Suprapubic skin (tissue), 4 donors: ENCODE data around the gene PUM2. TPM values are rescaled to one million over a fixed set of nuclear protein-coding genes. Genes with fewer than 3 reads are reported as not detected.

Source experiments
- DNase-seq, 2 donors: peaks; one replicate each; pipeline ENCODE4 v3.0.0-alpha.2; 2019; ENCODE audit warnings: low spot score in 2 of 2
- H3K27ac ChIP-seq: fragments of 200-600 bp; sonication (generic); one replicate; pipeline ENCODE4 v1.5.1; 2019
- H3K27me3 ChIP-seq: fragments of 200-600 bp; sonication (generic); one replicate; pipeline ENCODE4 v1.5.1; 2019
- H3K36me3 ChIP-seq: fragments of 200-600 bp; sonication (generic); one replicate; pipeline ENCODE4 v1.5.1; 2019
- H3K4me1 ChIP-seq: fragments of 200-600 bp; sonication (generic); one replicate; pipeline ENCODE4 v1.5.1; 2019
- H3K4me3 ChIP-seq: fragments of 200-600 bp; sonication (generic); one replicate; pipeline ENCODE4 v1.5.1; 2019; ENCODE audit warnings: mild to moderate bottlenecking
- H3K9me3 ChIP-seq: fragments of 200-600 bp; sonication (generic); one replicate; pipeline ENCODE4 v1.5.1; 2019
- CTCF ChIP-seq, 2 donors: fragments of 200-600 bp in 1 of 2; fragments of 450-650 bp in 1 of 2; sonication (generic) in 1 of 2; IDR thresholded peaks; one replicate each; pipeline ENCODE4 v1.5.1; 2016 to 2019; ENCODE audit warnings: antibody characterized with exemption in 2 of 2, mild to moderate bottlenecking in 1 of 2, moderate library complexity in 1 of 2
- EP300 ChIP-seq: sonication (generic); formaldehyde crosslinking; IDR thresholded peaks from one replicate; pipeline ENCODE4 v1.6.1; 2017; ENCODE audit warnings: antibody characterized with exemption
- POLR2A ChIP-seq, 2 donors: fragments of 450-650 bp; IDR thresholded peaks; one replicate each; pipeline ENCODE4 v1.6.1; 2017; ENCODE audit warnings: antibody characterized with exemption in 2 of 2, mild to moderate bottlenecking in 2 of 2, moderate library complexity in 2 of 2
- POLR2AphosphoS5 ChIP-seq, 3 donors: sonication (generic); formaldehyde crosslinking; IDR thresholded peaks; one replicate each; pipeline ENCODE4 v1.6.1; 2017; ENCODE audit warnings: antibody characterized with exemption in 3 of 3
- whole genome bisulfite sequencing: methylation state at CpG from one replicate; pipeline ENCODE4 v1.1.5; 2018; 5-methylcytosine and 5-hydroxymethylcytosine counted together
- total RNA-seq, 4 donors: library from RNA; depleted of rRNA; stranded (reverse); fragments of >200 nt; gene quantifications; one replicate each; pipeline ENCODE4 v1.1.0, GENCODE V29; 2016

PUM2 gene
- total RNA-seq, 4 donors from 2014 or later, result 78.9 to 108 (median 99.0) TPM

- no peaks in the 10 kb centered on the region for H3K27me3 ChIP-seq
- TF ChIP-seq POLR2A (IDR thresholded peaks at IDR 0.05), result no peak
- no peak for TF ChIP-seq EP300
- no peak for TF ChIP-seq POLR2AphosphoS5 (IDR thresholded peaks at IDR 0.05)
- TF ChIP-seq CTCF (IDR thresholded peaks at IDR 0.05), result no peak
- H3K4me1 ChIP-seq, result peaks cover 8% of the 10 kb centered on the region
- no peak overlapping the region for H3K4me3 ChIP-seq
- WGBS, result 83% methylated on average over 9 of the region's 9 CpGs
- DNase-seq, result no peak
- H3K9me3 ChIP-seq, result no peaks in the 10 kb centered on the region
- H3K27ac ChIP-seq, result no peak overlapping the region
- no peaks in the 10 kb centered on the region for H3K36me3 ChIP-seq
Measured at GRCh38 chr2:20396356-20397000, 45.8 kb upstream of the PUM2 start.

GRCh38 chr2:20393986-20394385, 43.3 kb upstream of the PUM2 start:
- H3K9me3 ChIP-seq, result no peaks in the 10 kb centered on the region
- no peaks in the 10 kb centered on the region for H3K36me3 ChIP-seq
- no peak overlapping the region for H3K27ac ChIP-seq
- no peaks in the 10 kb centered on the region for H3K27me3 ChIP-seq
- no peak for TF ChIP-seq CTCF (IDR thresholded peaks at IDR 0.05)
- TF ChIP-seq EP300, result no peak
- TF ChIP-seq POLR2A (IDR thresholded peaks at IDR 0.05), result no peak
- TF ChIP-seq POLR2AphosphoS5 (IDR thresholded peaks at IDR 0.05), result no peak
- peak in 1 of 2 donors; percentile 26 for DNase-seq
- 89% methylated on average over 4 of the region's 4 CpGs for WGBS
- peaks cover 1% of the 10 kb centered on the region for H3K4me1 ChIP-seq
- no peak overlapping the region for H3K4me3 ChIP-seq

GRCh38 chr2:20391951-20392699, 41.5 kb upstream of the PUM2 start:
- no peak for TF ChIP-seq POLR2A (IDR thresholded peaks at IDR 0.05)
- no peak for TF ChIP-seq EP300
- TF ChIP-seq CTCF (IDR thresholded peaks at IDR 0.05), result no peak
- no peak for TF ChIP-seq POLR2AphosphoS5 (IDR thresholded peaks at IDR 0.05)

GRCh38 chr2:20390524-20391123, 40.0 kb upstream of the PUM2 start:
- no peak for DNase-seq
- TF ChIP-seq POLR2A (IDR thresholded peaks at IDR 0.05), result no peak
- TF ChIP-seq EP300, result no peak
- no peak for TF ChIP-seq POLR2AphosphoS5 (IDR thresholded peaks at IDR 0.05)
- TF ChIP-seq CTCF (IDR thresholded peaks at IDR 0.05), result no peak
- H3K4me3 ChIP-seq, result no peak overlapping the region
- no peaks in the 10 kb centered on the region for H3K9me3 ChIP-seq
- H3K4me1 ChIP-seq, result no peaks in the 10 kb centered on the region
- H3K36me3 ChIP-seq, result no peaks in the 10 kb centered on the region
- no peaks in the 10 kb centered on the region for H3K27me3 ChIP-seq
- H3K27ac ChIP-seq, result no peak overlapping the region
- WGBS, result 68% methylated on average over 7 of the region's 7 CpGs

More at GRCh38 chr2:20391951-20392699, 41.5 kb upstream of the PUM2 start:
- no peak overlapping the region for H3K27ac ChIP-seq
- H3K27me3 ChIP-seq, result no peaks in the 10 kb centered on the region
- 73% methylated on average over 6 of the region's 8 CpGs for WGBS
- H3K36me3 ChIP-seq, result no peaks in the 10 kb centered on the region
- no peaks in the 10 kb centered on the region for H3K9me3 ChIP-seq
- no peak for DNase-seq
- no peaks in the 10 kb centered on the region for H3K4me1 ChIP-seq
- no peak overlapping the region for H3K4me3 ChIP-seq

- H3K4me1 ChIP-seq, result peaks cover 7% of the 10 kb centered on the region
- DNase-seq, result no peak
- H3K4me3 ChIP-seq, result no peak overlapping the region
- TF ChIP-seq CTCF (IDR thresholded peaks at IDR 0.05), result no peak
- no peak for TF ChIP-seq POLR2A (IDR thresholded peaks at IDR 0.05)
- no peak for TF ChIP-seq POLR2AphosphoS5 (IDR thresholded peaks at IDR 0.05)
- WGBS, result 59% methylated on average over 2 of the region's 2 CpGs
- H3K36me3 ChIP-seq, result no peaks in the 10 kb centered on the region
- no peaks in the 10 kb centered on the region for H3K27me3 ChIP-seq
- H3K9me3 ChIP-seq, result no peaks in the 10 kb centered on the region
- no peak overlapping the region for H3K27ac ChIP-seq
Measured at GRCh38 chr2:20384953-20385352, 34.3 kb upstream of the PUM2 start.
